Mesothelial cell of epicardium (in vitro differentiated cells): ENCODE measurements around the gene SLCO2A1. TPM values are rescaled to one million over a fixed set of nuclear protein-coding genes. Genes with fewer than 3 reads are reported as not detected.

Experiments used
- DNase-seq, 2 experiments: peaks; one replicate each; pipeline ENCODE4 v3.0.0; 2021; ENCODE audit warnings: low spot score in 2 of 2; ENCODE audit not compliant: unreplicated experiment in 2 of 2
- H3K27ac Mint-ChIP-seq: 2 replicates; pipeline ENCODE4 v1.8.0; 2021; ENCODE audit warnings: mixed read lengths
- H3K27me3 Mint-ChIP-seq: 2 replicates; pipeline ENCODE4 v1.8.0; 2021; ENCODE audit warnings: low read depth, mixed read lengths
- H3K36me3 Mint-ChIP-seq: 2 replicates; pipeline ENCODE4 v1.8.0; 2021; ENCODE audit warnings: mixed read lengths
- H3K4me1 Mint-ChIP-seq: 2 replicates; pipeline ENCODE4 v1.8.0; 2021; ENCODE audit warnings: mixed read lengths
- H3K4me3 Mint-ChIP-seq: 2 replicates; pipeline ENCODE4 v1.8.0; 2021; ENCODE audit warnings: mild to moderate bottlenecking, moderate library complexity, mixed read lengths
- H3K9me3 Mint-ChIP-seq: 2 replicates; pipeline ENCODE4 v1.8.0; 2021; ENCODE audit warnings: mixed read lengths
- CTCF ChIP-seq: fragments of 200-600 bp; sonication (generic); IDR thresholded peaks from one replicate; pipeline ENCODE4 v1.5.0; 2021; ENCODE audit warnings: antibody characterized with exemption; ENCODE audit not compliant: unreplicated experiment
- total RNA-seq: library from RNA; stranded (reverse); gene quantifications from 3 replicates; pipeline ENCODE4 v1.2.1, GENCODE V29; 2021

Gene SLCO2A1
- total RNA-seq, 1 donor from 2014 or later, result 24.1 TPM

DNA sequence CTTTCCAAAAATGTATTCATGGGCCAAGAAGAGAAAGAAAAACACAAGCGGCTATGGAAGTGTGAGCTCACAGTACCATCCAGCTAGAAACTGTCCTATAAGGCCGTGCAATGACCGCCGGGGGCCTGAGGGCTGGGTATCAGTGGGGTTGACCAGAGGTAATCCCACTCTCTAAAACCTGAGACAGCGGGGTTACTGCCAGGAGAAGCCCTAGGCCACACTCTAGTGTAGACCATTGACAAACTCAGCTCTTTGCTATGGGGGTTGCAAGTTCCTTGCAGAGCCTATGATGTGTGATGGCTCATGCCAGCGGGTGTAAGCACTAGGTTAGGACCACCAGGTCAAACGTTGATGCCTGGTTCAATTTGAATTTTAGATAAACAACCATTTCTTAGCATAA, 25.9 kb upstream of the SLCO2A1 start:
- peaks cover 22% of the 10 kb centered on the region for H3K4me1 Mint-ChIP-seq
- no peak overlapping the region for H3K4me3 Mint-ChIP-seq
- no peak for TF ChIP-seq CTCF
- H3K27me3 Mint-ChIP-seq, result no peaks in the 10 kb centered on the region
- H3K9me3 Mint-ChIP-seq, result no peaks in the 10 kb centered on the region
- no peak overlapping the region for H3K27ac Mint-ChIP-seq
- DNase-seq, result no peak
- no peaks in the 10 kb centered on the region for H3K36me3 Mint-ChIP-seq

- H3K4me1 Mint-ChIP-seq, result peaks cover 14% of the 10 kb centered on the region
- TF ChIP-seq CTCF, result no peak
- no peak overlapping the region for H3K27ac Mint-ChIP-seq
- H3K36me3 Mint-ChIP-seq, result no peaks in the 10 kb centered on the region
- H3K4me3 Mint-ChIP-seq, result no peak overlapping the region
- DNase-seq, result no peak
- H3K9me3 Mint-ChIP-seq, result no peaks in the 10 kb centered on the region
- H3K27me3 Mint-ChIP-seq, result no peaks in the 10 kb centered on the region
Measured at GRCh38 chr3:134054881-134055280, 25.2 kb upstream of the SLCO2A1 start.

- TF ChIP-seq CTCF, result no peak
- Mint-ChIP-seq H3K9me3 (no peaks in the 10 kb centered on the region), H3K27ac (no peak overlapping the region), H3K4me1 (peaks cover 8% of the 10 kb centered on the region), H3K4me3 (no peak overlapping the region), H3K36me3 (no peaks in the 10 kb centered on the region), H3K27me3 (no peaks in the 10 kb centered on the region)
- no peak for DNase-seq
Measured at GRCh38 chr3:134054231-134054630, 24.5 kb upstream of the SLCO2A1 start.

DNA sequence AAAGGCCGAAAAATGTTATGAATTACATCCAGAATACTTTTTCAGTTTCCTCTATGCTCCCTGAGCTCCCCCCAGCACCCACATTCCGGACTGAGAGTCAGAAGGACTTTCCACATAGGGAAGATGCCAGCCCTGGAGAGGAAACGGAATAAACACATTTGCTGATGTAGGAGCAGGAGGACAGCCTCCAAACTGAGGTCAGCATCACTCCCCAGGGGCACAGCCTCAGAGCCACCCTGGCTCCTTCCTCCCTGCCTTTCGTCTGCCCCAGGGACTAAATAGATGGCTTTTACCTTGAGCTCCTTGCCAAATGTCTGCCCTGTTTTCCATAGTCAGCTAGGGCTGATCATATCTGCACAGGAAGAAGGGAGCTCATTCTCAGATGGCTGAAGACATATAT, 22.6 kb upstream of the SLCO2A1 start:
- Mint-ChIP-seq H3K36me3 (no peaks in the 10 kb centered on the region), H3K9me3 (no peaks in the 10 kb centered on the region), H3K27me3 (no peaks in the 10 kb centered on the region), H3K4me1 (peaks cover 7% of the 10 kb centered on the region), H3K27ac (no peak overlapping the region), H3K4me3 (no peak overlapping the region)
- no peak for DNase-seq
- TF ChIP-seq CTCF, result no peak

DNA sequence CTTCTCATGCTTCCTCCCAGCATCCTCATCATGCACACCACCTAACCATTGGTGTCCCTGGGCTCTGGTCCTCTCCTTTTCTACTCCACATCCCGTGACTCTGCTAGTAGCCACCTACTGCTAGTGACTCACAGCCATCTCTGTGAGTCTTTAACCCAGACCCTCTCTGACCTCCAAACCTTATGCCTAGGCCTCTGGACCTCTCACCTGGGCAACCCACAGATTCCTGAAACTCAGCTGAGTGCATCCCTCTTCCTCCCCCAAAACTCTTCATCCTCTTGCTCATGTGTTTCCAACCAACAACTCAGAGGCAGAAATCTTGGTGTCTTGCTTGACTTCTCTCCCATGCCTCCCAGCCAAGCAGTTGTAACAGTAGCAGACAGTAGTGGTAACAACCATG, 20.0 kb upstream of the SLCO2A1 start:
- TF ChIP-seq CTCF, result no peak

More for the DNA sequence above, 20.0 kb upstream of the SLCO2A1 start:
- Mint-ChIP-seq H3K27ac (no peak overlapping the region), H3K4me1 (no peaks in the 10 kb centered on the region), H3K9me3 (peaks cover 21% of the 10 kb centered on the region), H3K27me3 (no peaks in the 10 kb centered on the region), H3K36me3 (peaks cover 4% of the 10 kb centered on the region), H3K4me3 (no peak overlapping the region)
- no peak for DNase-seq
